AG09319 (cell line): ENCODE data around the gene YBX2.

Experiments
- DNase-seq: peaks from one replicate; pipeline ENCODE4 v3.0.0-alpha.2; 2010; ENCODE audit warnings: low read depth; ENCODE audit errors: extremely low read depth
- CTCF ChIP-seq: IDR thresholded peaks from 2 replicates; pipeline ENCODE4 v1.5.1; 2011; ENCODE audit warnings: low read depth, mild to moderate bottlenecking, inconsistent platforms, low read length, moderate library complexity

Gene YBX2

GRCh38 chr17:7312432-7313087 lies 18.1 kb upstream of the YBX2 start:
- TF ChIP-seq CTCF: no peak
- no peak for DNase-seq

- no peak for DNase-seq
- no peak for TF ChIP-seq CTCF
Measured at GRCh38 chr17:7311110-7311705, 16.8 kb upstream of the YBX2 start.

- DNase-seq: no peak
- no peak for TF ChIP-seq CTCF
Measured at GRCh38 chr17:7309628-7310027, 15.2 kb upstream of the YBX2 start.

GRCh38 chr17:7308625-7309433 lies 14.4 kb upstream of the YBX2 start:
- no peak for TF ChIP-seq CTCF
- no peak for DNase-seq

GRCh38 chr17:7307686-7308624 lies 13.5 kb upstream of the YBX2 start:
- no peak for DNase-seq
- no peak for TF ChIP-seq CTCF

- DNase-seq: peak; percentile 100
- TF ChIP-seq CTCF: no peak
Measured at GRCh38 chr17:7306911-7307685, 12.7 kb upstream of the YBX2 start, which contains the start of gene EIF5A. EIF5A (plus strand) TSS chr17:7307628; CDS start chr17:7309636, 2,008 bp downstream.
